Neural cell (in vitro differentiated cells): ENCODE data around the gene MAP4K4. TPM values are rescaled to one million over a fixed set of nuclear protein-coding genes. Genes with fewer than 3 reads are reported as not detected.

Experiments used
- H2AFZ ChIP-seq: fragments of 200-600, 300-800 bp; sonication (generic), shearing (Covaris generic); 2 replicates; pipeline ENCODE4 v1.6.0; 2014; ENCODE audit warnings: low read depth, mild to moderate bottlenecking, antibody characterized with exemption, low read length, moderate library complexity
- H3F3A ChIP-seq: fragments of 200-600 bp; shearing (Covaris generic); 2 replicates; pipeline ENCODE4 v1.6.1; 2016; ENCODE audit warnings: mild to moderate bottlenecking, moderate library complexity, mixed read lengths, antibody characterized with exemption, low read length; ENCODE audit not compliant: insufficient read depth, poor library complexity, severe bottlenecking
- H3K27ac ChIP-seq: fragments of 200-600, 300-800 bp; sonication (generic), shearing (Covaris generic); 2 replicates; pipeline ENCODE4 v1.5.1; 2014; ENCODE audit warnings: mild to moderate bottlenecking, low read length, moderate library complexity
- H3K27me3 ChIP-seq: fragments of 300-800, 200-600 bp; sonication (generic), shearing (Covaris generic); 2 replicates; pipeline ENCODE4 v1.6.0; 2014; ENCODE audit warnings: mild to moderate bottlenecking, low read depth, low read length, moderate library complexity; ENCODE audit not compliant: insufficient read depth
- H3K36me3 ChIP-seq: fragments of 300-800, 200-600 bp; sonication (generic), shearing (Covaris generic); 2 replicates; pipeline ENCODE4 v1.5.1; 2014; ENCODE audit warnings: mild to moderate bottlenecking, antibody characterized with exemption, low read length, moderate library complexity; ENCODE audit not compliant: insufficient read depth
- H3K4me2 ChIP-seq: fragments of 300-800, 200-600 bp; sonication (generic), shearing (Covaris generic); 2 replicates; pipeline ENCODE4 v1.6.0; 2014; ENCODE audit warnings: mild to moderate bottlenecking, low read length
- H3K4me3 ChIP-seq: fragments of 300-800, 200-600 bp; sonication (generic), shearing (Covaris generic); 2 replicates; pipeline ENCODE4 v1.5.1; 2014; ENCODE audit warnings: mild to moderate bottlenecking, low read length, moderate library complexity
- H3K79me2 ChIP-seq: fragments of 200-600 bp; shearing (Covaris generic); replicated peaks from 2 replicates; pipeline ENCODE4 v1.6.0; 2014; ENCODE audit warnings: mild to moderate bottlenecking, low read length, moderate library complexity; ENCODE audit not compliant: insufficient read depth
- H3K9ac ChIP-seq: fragments of 300-800, 200-600 bp; sonication (generic), shearing (Covaris generic); 2 replicates; pipeline ENCODE4 v1.6.1; 2016; ENCODE audit warnings: mild to moderate bottlenecking, low read length, mixed read lengths
- H3K9me2 ChIP-seq: fragments of 200-600 bp; shearing (Covaris generic); 2 replicates; pipeline ENCODE4 v1.6.1; 2016; ENCODE audit warnings: mild to moderate bottlenecking, low read length, mixed read lengths; ENCODE audit not compliant: insufficient read depth
- H3K9me3 ChIP-seq: fragments of 200-600, 300-800 bp; sonication (generic), shearing (Covaris generic); 2 replicates; pipeline ENCODE4 v1.6.1; 2016; ENCODE audit warnings: mild to moderate bottlenecking, mixed run types, low read length, moderate library complexity, mixed read lengths
- H4K20me1 ChIP-seq: fragments of 200-600 bp; shearing (Covaris generic); 2 replicates; pipeline ENCODE4 v1.6.1; 2016; ENCODE audit warnings: mild to moderate bottlenecking, mixed run types; ENCODE audit not compliant: insufficient read depth
- EP300 ChIP-seq: fragments of 450-650 bp; conservative IDR thresholded peaks from 2 replicates; pipeline ENCODE4 v1.6.1; 2014; ENCODE audit warnings: antibody characterized with exemption, mild to moderate bottlenecking, moderate library complexity; ENCODE audit not compliant: poor library complexity, severe bottlenecking
- EZH2 ChIP-seq: fragments of 200-600, 300-800 bp; shearing (Covaris generic), sonication (generic); IDR thresholded peaks from 2 replicates; pipeline ENCODE4 v1.6.1; 2014; ENCODE audit warnings: antibody characterized with exemption, low read length, borderline replicate concordance, mild to moderate bottlenecking; ENCODE audit not compliant: insufficient read depth, poor library complexity, severe bottlenecking
- MXI1 ChIP-seq: fragments of 450-650 bp; conservative IDR thresholded peaks from 2 replicates; pipeline ENCODE4 v1.6.1; 2014; ENCODE audit warnings: antibody characterized with exemption, mild to moderate bottlenecking; ENCODE audit not compliant: poor library complexity, severe bottlenecking
- POLR2AphosphoS5 ChIP-seq: IDR thresholded peaks from 2 replicates; pipeline ENCODE4 v1.6.1; 2012
- RAD21 ChIP-seq: fragments of 450-650 bp; conservative IDR thresholded peaks from 2 replicates; pipeline ENCODE4 v1.6.1; 2014; ENCODE audit warnings: antibody characterized with exemption, mild to moderate bottlenecking, moderate library complexity
- SMC3 ChIP-seq: fragments of 450-650 bp; conservative IDR thresholded peaks from 2 replicates; pipeline ENCODE4 v1.6.1; 2014; ENCODE audit warnings: antibody characterized with exemption, mild to moderate bottlenecking, moderate library complexity; ENCODE audit not compliant: poor library complexity
- TAF1 ChIP-seq: IDR thresholded peaks from 2 replicates; pipeline ENCODE4 v1.6.1; 2012; ENCODE audit warnings: low read depth
- polyA plus RNA-seq: library from polyadenylated mRNA; depleted of rRNA; stranded (reverse); fragments of >200 nt; gene quantifications from 2 replicates; pipeline ENCODE4 v1.2.3, GENCODE V29; 2014
- TF ChIP-seq, protein P1 (sequence below): IDR thresholded peaks from 2 replicates; pipeline ENCODE4 v1.6.1; 2012; ENCODE audit warnings: borderline replicate concordance
- TF ChIP-seq, protein P2 (sequence below): fragments of 450-650 bp; IDR thresholded peaks from 2 replicates; pipeline ENCODE4 v1.5.1; 2014; ENCODE audit warnings: antibody characterized with exemption, mild to moderate bottlenecking, moderate library complexity; ENCODE audit not compliant: poor library complexity, severe bottlenecking

Gene MAP4K4
- polyA plus RNA-seq, 1 donor from 2014 or later, result 125 TPM

DNA sequence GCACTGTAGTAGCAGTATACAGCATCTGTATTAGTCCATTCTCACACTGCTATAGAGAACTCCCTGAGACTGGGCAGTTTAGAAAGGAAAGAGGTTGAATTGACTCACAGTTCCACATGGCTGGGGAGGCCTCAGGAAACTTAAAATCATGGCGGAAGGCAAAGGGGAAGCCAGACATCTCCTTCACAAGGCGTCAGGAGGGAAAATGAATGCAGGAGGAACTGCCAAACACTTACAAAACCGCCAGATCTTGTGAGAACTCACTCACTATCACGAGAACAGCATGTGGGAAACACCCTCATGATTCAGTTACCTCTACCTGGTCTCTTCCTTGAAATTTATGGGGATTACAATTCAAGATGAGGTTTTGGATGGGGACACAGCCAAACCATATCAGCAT is 25.4 kb downstream of the MAP4K4 start:
- Histone ChIP-seq H3K9me2 (no peaks in the 10 kb centered on the region), H3K27ac (no peak overlapping the region), H2AFZ (no peak overlapping the region), H3F3A (no peaks in the 10 kb centered on the region), H3K4me2 (no peak overlapping the region), H3K9me3 (no peaks in the 10 kb centered on the region), H3K36me3 (no peaks in the 10 kb centered on the region), H4K20me1 (peaks cover 29% of the 10 kb centered on the region), H3K79me2 (peaks cover 91% of the 10 kb centered on the region), H3K4me3 (no peak overlapping the region), H3K9ac (no peak overlapping the region), H3K27me3 (no peaks in the 10 kb centered on the region)
- no peak for TF ChIP-seq EP300
- TF ChIP-seq TAF1, result no peak
- no peak for TF ChIP-seq POLR2AphosphoS5
- TF ChIP-seq, protein P1, sequence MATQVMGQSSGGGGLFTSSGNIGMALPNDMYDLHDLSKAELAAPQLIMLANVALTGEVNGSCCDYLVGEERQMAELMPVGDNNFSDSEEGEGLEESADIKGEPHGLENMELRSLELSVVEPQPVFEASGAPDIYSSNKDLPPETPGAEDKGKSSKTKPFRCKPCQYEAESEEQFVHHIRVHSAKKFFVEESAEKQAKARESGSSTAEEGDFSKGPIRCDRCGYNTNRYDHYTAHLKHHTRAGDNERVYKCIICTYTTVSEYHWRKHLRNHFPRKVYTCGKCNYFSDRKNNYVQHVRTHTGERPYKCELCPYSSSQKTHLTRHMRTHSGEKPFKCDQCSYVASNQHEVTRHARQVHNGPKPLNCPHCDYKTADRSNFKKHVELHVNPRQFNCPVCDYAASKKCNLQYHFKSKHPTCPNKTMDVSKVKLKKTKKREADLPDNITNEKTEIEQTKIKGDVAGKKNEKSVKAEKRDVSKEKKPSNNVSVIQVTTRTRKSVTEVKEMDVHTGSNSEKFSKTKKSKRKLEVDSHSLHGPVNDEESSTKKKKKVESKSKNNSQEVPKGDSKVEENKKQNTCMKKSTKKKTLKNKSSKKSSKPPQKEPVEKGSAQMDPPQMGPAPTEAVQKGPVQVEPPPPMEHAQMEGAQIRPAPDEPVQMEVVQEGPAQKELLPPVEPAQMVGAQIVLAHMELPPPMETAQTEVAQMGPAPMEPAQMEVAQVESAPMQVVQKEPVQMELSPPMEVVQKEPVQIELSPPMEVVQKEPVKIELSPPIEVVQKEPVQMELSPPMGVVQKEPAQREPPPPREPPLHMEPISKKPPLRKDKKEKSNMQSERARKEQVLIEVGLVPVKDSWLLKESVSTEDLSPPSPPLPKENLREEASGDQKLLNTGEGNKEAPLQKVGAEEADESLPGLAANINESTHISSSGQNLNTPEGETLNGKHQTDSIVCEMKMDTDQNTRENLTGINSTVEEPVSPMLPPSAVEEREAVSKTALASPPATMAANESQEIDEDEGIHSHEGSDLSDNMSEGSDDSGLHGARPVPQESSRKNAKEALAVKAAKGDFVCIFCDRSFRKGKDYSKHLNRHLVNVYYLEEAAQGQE, result no peak
- no peak for TF ChIP-seq EZH2

DNA sequence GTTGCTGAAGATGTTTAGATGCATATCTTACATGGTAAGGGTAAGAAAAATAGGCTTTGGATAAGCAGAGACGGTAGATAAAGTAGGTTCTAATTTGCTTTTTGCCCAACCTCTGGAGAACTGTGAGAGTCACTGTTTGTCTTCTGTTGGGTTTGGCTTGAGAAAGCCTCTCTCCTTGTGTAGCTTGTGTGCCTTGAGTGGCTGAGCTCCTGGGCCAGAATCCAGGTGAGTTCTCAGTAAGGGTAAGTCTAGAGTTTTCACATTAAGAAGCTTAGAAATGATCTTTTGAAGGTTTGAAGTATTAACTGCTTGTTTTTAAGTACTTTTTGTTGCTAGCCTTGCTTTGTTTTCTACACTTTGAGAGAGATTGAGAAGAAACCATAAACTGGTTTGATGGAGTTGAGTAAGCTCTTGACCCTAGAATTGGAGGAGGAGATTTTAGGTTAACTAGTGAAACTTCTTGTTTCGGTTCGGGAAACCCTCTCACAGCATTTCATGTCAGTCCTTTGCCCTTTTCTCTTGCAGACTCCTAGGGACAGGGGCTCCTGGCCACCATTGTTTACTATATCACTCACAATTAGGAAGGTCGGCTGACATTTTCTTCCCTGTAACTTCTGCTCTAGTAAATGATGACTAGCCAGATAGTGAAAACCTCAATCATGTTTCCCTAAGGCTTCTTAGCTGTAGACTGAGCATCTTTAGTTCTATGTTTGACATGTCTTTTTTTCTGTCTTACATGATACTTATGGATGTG is 26.0 kb downstream of the MAP4K4 start:
- TF ChIP-seq RAD21 (no peak), EP300 (no peak), TAF1 (no peak), POLR2AphosphoS5 (no peak), MXI1 (no peak), SMC3 (no peak), EZH2 (no peak)
- TF ChIP-seq, protein P2, sequence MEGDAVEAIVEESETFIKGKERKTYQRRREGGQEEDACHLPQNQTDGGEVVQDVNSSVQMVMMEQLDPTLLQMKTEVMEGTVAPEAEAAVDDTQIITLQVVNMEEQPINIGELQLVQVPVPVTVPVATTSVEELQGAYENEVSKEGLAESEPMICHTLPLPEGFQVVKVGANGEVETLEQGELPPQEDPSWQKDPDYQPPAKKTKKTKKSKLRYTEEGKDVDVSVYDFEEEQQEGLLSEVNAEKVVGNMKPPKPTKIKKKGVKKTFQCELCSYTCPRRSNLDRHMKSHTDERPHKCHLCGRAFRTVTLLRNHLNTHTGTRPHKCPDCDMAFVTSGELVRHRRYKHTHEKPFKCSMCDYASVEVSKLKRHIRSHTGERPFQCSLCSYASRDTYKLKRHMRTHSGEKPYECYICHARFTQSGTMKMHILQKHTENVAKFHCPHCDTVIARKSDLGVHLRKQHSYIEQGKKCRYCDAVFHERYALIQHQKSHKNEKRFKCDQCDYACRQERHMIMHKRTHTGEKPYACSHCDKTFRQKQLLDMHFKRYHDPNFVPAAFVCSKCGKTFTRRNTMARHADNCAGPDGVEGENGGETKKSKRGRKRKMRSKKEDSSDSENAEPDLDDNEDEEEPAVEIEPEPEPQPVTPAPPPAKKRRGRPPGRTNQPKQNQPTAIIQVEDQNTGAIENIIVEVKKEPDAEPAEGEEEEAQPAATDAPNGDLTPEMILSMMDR, result no peak
- TF ChIP-seq, protein P1, result no peak
- Histone ChIP-seq H3K4me3 (no peak overlapping the region), H3K4me2 (no peak overlapping the region), H3F3A (no peaks in the 10 kb centered on the region), H2AFZ (no peak overlapping the region), H3K27me3 (no peaks in the 10 kb centered on the region), H3K79me2 (peaks cover 94% of the 10 kb centered on the region), H3K9me3 (no peaks in the 10 kb centered on the region), H3K27ac (no peak overlapping the region), H4K20me1 (peaks cover 29% of the 10 kb centered on the region), H3K9ac (no peak overlapping the region), H3K36me3 (no peaks in the 10 kb centered on the region), H3K9me2 (no peaks in the 10 kb centered on the region)
